GM04504 (cell line): ENCODE data around the gene ZNF280A.

ENCODE experiments used
- DNase-seq: peaks from one replicate; pipeline ENCODE4 v3.0.0-alpha.2; 2012; ENCODE audit warnings: low read depth

The ZNF280A gene, protein sequence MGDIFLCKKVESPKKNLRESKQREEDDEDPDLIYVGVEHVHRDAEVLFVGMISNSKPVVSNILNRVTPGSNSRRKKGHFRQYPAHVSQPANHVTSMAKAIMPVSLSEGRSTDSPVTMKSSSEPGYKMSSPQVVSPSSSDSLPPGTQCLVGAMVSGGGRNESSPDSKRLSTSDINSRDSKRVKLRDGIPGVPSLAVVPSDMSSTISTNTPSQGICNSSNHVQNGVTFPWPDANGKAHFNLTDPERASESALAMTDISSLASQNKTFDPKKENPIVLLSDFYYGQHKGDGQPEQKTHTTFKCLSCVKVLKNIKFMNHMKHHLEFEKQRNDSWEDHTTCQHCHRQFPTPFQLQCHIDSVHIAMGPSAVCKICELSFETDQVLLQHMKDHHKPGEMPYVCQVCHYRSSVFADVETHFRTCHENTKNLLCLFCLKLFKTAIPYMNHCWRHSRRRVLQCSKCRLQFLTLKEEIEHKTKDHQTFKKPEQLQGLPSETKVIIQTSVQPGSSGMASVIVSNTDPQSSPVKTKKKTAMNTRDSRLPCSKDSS

DNA sequence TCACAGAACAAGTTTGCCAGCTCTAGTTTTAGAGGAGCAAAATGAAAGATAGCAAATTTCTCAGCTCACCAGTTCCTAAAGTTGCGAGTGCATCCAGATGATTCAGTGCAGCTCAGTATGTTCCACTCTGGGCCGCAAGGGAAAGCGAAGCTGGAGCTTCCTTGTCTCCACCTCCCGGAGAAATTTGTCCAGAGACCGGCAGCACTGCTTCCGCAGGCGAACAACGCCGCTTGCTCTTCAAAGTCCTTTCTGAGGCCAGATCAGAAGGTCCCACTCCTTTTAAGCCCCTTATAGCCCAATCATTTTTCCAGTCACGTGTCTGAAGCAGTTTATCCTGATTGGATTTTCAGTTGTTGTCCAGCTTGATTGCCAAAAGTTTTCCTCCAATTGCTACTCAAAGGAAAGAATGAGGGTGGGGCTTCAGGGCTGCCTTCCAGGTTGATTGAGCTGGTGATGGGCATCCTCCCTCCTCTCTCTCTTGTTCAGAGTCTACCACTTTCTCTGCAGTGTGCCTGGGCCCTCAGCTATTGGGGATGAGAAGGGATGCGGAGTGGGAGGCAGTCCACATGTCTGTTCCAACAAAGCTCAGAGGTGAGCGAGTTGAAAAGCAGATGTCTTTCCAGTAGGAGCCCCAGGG lies at the start of gene ZNF280A:
Gene ZNF280A, minus strand, starts transcription at position 251 of the 637 bp plus-strand sequence. CDS start 4,640 bp downstream, outside the sequence.
- no peak for DNase-seq

DNA sequence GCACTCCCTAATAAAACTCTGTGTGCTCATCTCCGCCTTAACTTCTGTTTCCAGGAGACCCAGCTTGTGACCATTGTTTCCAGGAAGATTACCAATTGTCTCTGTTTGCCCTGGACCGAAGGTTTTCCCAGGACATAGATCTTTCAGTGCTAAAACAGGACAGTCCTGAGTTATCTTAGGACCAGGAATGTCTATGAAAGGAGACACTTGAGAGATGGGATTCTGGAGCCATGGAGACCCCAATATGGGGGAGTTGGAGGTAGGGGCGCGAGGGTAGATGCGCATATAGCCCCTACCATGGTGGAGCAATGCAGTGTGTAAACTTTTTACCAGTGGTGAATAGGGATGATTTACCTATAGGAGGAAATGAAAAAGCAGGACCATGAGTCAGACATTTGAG lies 49.1 kb upstream of the ZNF280A start:
- no peak for DNase-seq

DNA sequence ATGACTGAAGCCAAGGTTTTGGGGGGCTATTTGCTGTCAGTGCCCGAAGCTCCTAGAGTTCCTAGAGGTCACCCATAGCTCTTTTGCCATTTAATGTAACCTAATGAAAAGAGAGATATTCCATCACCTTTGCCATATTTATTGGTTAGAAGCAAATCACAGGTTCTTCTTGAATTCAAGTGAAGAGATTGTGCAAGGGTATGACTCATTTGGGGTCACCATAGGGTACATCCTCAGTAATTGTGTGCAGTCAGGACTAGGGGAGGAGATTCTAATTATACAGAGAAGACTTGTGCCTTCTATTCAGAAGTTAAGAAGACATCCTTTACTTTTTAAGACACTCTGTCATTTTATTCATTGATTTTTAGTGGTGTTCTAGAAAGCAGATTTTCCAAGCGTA lies 45.9 kb upstream of the ZNF280A start:
- DNase-seq = no peak

DNA sequence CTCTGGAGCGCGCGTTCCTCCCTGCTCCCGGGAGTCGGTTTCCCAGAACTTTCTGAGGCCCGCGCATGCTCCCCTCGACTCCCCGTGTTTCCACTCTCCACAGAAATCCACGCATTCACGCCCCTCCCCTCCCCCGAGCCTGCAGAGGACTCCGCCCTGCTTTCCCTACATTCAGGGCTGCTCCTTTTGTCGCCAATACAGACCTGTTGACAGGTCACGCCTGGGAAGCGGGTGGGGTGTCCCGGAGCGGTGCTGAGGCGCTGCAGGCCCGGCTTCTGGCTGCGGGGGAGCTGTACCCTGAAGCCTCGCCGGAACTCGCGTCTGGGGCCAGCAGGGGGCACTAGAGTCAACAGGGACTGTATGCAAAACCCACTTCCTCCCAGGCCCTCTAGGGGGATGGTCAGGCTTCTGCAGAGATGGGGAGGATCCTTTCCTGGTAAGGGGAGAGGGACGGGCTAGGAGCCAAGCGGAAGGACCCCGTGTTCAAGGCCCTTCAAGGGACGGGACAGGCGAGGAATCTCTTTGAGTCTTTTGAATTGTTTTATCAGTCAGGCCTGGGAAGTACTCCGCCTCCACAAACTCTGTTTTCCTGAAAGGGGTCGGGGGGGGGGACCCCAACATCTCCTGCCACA lies 39.0 kb upstream of the ZNF280A start, which contains the start of gene PRAME:
Gene PRAME, minus strand, starts transcription at position 294 of the 632 bp plus-strand sequence. CDS start 2,433 bp downstream, outside the sequence.
- DNase-seq = no peak

DNA sequence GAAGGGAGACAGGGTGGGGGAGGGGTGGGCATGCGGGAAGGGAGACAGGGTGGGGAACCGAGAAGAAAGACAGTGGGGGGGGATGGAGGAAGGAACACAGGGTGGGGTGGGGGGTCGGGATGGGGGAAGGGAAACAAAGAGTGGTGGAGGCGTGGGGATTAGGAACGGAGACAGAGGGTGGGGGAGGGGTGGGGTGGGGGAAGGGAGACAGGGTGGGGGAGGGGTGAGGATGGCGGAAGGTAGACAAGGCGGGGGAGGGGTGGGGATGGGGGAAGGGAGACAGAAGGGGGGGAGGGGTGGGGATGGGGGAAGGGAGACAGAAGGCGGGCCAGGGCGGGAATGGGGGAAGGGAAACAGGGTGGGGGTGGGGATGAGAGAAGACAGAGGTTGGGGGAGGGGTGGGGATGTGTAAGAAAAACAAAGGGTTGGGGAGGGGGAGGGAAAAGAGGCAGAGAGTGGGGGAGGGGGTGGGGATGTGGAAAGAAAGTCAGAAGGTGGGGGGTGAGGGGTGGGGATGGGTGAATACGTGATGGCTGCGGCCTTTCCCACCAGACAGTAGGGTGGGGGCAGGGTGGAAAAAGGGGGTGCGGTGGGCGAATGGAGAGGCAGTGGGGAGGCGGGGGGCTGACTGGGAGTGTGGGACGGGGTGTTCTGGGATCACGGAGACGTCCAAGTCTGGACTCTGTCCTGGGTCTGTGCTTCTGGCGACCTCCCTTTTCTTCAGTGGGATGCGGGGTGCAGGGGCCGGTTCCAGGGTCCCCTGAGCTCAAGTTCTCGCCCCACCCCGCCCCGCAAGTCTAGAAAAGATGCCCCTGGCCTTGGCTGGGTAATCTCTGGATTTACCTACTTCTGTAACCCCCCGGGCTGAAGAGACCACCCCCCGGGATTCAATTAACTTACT lies 38.3 kb upstream of the ZNF280A start:
- DNase-seq = no peak

DNA sequence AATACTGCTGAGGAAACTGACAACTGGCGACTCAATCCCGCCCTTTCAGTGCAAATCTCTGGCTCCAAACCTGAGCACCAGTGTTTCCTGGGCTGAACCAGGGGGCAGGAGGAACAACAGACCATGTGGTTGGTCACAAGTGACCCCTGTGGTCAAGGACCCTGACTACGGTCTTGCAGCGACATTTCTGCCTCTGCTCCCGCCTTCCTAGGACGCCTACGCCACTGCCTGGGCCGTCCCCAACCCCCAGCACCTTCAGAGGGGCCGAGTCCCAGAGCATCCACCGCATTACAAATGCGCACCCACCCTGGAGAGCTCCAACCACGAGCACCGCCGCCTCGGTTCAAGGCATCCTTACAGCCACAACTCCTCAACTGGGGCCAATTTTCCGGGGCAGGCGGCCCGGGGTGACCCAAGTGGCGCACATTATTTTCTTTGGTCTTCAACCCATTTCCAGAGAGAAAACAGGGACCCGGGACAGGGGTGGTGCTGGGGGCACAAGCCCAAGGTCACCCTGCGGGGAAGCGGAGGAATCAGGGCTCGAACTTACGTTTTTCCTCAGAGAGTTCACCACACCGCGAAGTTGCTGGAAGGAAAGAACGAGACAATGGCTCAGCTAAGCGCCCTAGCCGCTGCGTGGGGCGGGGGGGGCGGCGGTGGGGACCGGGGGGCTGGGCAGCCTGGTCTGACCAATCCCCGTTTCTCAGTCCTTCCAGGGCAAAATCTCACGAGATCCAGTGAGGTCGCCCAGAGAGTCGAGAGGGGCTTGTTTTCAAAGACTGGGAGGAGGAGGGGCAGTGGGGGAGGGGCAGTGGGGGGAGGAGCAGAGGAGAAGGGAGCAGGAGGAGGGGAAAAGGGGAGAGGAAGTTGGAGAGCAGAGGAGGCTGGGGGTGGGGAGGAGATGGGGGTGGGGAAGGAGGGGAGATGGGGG lies 37.2 kb upstream of the ZNF280A start:
- no peak for DNase-seq

DNA sequence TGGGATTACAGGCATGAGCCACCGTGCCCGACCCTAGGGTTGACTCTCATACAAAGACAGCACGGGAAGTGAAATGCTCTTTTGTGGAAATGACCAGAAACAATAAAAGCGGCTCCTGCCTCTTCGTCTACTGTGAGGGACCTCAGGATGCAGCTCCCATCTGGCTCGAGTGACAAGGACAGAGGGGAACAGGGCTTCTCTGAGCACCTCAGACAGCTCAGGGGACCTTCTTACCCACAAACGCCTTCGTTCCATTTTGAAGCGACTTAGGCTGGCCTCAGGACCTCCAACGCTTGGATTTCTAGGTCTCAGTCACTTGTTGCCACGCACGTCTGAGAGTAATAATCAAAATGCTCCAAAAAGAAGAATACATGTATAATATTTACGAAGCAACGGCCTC lies 36.5 kb upstream of the ZNF280A start:
- DNase-seq = no peak

DNA sequence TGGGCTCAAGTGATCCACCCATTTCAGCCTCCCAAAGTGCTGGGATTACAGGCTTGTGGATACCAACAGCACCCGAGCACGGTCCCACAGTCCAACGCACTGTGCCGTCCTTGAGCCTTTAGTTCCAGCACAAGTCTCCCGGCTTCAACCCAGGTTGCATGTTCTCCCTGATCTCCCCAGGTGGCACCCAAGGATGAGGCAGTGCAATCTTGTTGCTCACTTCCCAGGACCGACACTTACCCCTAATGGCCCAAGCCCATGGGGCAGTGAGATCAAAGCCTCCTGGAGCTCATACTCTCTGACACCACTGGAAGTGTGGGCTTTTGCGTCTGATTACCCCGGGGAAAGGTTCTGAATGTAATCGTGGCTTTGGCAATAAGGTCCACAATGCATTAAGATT lies 35.5 kb upstream of the ZNF280A start:
- no peak for DNase-seq

DNA sequence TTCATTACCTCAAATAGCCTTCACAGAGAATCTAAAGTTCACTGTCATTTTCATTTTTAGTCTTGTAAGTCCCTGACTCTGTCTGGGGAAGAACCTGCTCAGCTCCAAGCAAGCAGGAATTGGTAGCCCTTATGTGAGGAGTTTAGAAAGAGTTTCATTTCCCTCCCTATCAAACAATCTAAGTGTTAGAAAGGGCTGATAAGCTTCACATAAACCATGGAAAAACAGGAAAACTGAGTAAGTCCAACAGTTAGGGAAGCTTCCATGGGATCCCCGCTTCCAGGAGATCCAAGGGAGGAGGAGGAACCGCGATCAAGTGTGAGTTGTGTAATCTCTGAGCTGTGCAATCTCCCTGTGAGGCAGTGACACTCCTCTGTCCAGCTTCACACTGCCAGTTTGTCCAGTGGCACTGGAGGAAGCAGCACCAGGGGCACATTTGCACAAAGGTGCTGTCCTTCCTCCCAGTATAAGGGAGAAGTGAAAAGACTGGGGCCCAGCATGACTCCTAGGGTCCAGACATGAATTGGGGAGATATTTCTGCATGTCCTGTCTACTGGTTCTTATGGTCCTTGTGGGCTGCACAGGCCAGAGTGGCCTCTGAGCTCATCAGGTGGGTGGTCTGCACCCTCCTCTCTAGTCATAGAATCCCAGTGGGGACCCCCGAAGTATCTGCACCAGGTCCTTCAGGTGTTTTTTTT lies 34.7 kb upstream of the ZNF280A start:
- DNase-seq = no peak

DNA sequence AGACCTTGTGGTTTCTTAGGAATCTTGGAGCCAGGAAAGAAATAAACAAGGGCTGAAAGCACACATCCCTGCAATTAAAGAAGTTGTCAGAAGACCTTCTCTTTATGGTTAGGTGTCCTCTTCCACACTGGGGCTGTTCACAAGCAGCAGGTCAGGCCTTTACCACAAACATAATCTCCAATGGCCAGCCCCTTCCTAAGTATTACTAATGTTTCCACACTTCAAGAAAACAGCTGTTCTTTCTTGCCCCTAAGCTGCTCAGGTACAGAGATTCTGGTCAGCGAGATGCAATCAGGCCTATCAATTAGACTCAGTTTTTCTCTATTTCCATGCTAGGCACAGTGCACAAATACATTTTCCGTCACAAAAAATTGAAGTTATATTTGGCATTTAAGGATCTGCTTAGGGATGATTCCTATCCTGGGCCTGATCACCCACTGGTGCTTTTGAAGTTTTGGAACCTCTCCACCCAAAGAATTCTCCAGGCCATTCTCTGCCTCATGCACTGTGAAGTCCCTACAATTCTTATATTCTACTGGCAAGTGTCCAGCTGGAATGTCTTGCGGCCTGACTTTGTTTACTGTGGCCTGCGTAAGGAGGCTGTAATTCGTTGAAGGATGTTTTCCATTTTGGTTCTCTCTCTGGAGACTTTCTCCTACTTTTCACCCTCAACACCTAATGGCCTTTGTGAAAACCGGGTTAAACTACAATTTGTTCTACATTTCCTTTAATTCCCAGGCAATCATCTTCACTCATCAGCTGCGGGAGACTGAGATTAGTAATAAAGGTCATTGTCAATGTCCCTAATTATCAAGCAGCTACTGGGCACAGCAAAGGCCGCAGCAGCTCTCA lies 33.9 kb upstream of the ZNF280A start:
- DNase-seq = no peak

DNA sequence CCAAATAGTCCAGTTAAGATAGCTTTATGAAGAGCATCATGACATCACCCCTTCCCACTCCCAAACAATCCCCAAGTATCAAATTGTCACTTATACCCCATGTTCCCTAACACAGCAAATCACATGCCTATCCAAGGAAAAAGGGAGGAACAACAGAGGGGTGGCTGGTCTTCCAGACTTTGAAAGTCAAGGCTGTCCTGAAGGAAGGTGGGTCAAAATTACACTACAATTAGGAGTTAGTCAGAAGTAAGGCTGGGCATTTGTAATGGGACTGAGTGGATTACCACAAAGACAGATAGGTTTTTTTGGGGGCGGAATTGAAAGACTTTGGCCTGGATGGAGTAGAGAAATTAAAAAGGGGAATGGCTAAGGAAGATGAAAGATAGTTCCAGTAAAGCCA lies 33.1 kb upstream of the ZNF280A start:
- no peak for DNase-seq

DNA sequence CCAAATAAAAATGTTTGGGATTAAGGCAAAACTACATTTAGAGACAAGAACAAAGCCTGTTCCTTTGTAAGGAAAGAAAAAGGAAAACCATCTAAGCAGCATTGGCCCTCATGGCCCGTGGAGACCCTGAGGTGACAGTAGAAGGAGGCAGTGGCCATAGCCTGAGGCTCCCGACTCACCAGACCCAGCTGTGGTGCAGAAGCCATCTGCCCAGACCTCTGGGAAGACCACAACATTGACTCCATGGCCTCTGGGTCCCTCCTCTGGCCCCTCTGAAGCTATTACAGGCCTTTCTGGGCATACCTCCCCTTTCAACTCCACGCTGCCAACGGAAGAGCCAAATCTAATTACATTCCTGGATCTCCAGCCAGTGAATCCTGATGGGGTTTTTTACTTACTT lies 32.6 kb upstream of the ZNF280A start:
- DNase-seq = no peak

DNA sequence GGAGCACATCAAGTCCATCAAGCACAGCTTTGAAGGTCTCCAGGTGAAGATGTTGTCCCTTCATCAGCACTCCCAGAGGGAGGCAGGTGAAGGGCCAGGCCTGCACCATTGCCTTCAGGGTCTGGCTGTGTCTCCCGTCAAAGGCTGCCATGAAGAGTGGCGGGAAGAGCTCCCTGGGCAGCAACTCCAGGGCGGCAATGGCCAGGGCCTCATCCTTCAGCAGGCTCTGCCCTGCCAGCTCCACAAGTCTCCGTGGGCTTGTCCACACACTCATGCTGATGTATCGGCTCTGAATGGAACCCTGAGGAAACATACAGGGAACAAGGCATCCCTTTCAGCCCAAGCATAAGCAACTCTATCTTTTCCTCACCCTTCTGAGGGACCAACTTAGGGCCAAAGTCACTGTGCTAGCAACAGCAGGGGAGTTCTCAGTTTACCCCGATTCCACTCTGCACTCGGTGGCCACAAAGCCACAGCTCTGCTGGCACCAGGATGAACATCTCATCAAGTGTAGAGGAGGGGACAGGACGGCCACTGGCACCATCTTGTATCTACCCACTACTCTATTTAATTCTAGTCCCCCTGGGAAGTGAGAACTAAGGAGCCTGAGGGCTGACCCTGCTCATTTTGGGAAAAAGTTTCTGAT lies 30.8 kb upstream of the ZNF280A start:
- no peak for DNase-seq

DNA sequence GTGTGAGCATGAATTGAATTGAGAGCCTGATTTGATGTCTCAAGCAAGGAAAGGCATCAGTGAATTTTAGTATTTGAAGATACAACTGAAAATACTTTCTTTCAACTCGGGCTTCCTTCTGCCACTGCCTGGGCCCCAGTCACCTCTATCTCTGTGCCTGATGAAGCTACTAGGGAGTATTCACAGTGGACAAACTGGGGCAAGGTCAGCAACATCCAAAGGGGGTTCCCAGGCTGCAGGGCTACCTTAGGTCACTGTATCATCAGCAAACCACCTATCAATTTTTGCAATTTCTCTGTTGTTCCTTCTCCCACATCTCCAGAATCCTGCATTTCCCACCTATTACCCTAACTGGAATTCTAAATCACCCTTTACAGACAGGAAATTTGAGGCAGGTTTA lies 28.8 kb upstream of the ZNF280A start:
- DNase-seq = no peak

DNA sequence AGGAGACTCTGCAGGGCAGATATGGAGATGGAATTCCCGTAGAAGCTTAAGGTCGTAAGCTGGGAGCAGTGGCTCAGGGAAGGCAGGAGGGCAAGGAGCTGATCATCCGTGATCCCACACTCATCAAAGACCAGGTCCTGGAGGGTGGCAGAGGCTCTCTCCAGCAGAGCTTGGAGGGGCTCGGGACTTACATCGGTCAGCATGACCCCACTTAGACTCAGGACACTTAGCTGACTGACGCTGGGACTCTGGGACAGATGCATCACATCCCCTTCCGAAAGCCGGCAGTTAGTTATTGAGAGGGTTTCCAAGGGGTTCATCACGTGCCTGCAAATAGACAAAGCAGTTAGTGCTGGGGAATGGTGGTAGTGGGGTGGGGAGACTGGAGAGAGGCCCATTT lies 28.2 kb upstream of the ZNF280A start:
- no peak for DNase-seq

DNA sequence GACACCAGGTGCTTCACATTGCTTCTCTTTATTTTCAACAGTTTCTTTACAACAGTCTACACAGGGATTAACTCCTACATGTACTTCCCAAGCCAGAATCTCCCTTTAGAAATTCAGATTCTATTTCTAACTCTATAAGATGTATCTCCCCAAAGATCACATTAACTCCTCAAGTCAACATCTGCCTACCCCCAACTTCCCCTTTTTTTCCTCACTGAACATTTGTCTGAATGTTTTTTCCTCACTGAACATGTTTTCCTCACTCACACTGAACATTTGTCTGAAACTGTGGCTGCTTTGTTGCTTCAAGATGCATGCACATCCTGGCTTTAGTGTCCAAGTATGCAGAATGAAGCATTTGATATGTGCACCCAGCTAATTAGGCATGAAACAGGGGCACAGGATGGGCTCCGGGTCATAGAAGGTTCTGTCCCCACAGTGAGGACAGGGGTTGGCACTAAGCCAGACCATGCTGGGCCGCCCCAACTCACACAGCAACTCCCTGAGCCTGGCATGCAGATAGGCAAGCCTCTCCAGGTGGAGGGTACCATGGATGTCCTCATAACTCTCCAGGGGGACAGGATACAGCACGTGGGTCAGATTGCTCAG lies 27.7 kb upstream of the ZNF280A start:
- DNase-seq = no peak

DNA sequence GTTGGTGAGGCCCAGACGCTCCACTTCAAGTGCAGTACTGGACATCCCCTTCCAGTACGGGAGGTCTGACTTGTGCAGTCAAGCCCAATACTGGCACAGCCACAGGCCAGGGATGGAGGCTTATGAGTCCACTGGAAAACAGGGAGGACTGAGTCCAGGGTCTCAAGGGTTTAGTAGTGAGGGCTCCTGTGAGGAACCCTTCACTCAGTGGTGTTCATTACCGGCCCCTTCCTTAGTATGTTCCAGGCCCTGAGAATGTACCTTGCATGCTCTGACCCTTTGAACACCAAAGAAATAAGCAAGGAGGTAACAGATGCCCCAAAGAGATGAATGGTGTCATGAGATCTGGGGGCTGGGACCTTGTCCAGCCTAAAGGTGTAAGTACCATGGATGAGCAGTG lies 27.2 kb upstream of the ZNF280A start:
- DNase-seq = no peak

DNA sequence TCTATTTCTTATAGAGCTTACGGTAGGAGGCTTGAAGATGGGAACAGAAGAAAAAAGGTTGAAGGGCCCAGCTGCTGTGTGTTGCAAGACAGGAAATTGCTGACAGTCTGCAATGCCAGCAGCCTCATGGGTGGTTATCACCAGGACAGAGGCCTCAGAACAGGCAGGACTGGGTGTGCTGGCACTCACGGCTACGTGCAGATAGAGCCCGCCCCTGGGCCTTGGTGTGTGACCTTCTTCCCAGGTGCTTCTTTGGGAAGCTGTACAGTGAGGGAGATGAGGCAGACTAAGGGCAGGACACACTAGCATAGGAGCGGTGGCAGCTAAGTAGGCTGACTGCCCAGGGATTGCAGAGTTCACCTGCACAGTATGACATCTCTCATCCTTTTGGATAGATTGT lies 26.4 kb upstream of the ZNF280A start:
- no peak for DNase-seq
